ENCODE measurements around the gene THOC6.

The THOC6 gene

DNA sequence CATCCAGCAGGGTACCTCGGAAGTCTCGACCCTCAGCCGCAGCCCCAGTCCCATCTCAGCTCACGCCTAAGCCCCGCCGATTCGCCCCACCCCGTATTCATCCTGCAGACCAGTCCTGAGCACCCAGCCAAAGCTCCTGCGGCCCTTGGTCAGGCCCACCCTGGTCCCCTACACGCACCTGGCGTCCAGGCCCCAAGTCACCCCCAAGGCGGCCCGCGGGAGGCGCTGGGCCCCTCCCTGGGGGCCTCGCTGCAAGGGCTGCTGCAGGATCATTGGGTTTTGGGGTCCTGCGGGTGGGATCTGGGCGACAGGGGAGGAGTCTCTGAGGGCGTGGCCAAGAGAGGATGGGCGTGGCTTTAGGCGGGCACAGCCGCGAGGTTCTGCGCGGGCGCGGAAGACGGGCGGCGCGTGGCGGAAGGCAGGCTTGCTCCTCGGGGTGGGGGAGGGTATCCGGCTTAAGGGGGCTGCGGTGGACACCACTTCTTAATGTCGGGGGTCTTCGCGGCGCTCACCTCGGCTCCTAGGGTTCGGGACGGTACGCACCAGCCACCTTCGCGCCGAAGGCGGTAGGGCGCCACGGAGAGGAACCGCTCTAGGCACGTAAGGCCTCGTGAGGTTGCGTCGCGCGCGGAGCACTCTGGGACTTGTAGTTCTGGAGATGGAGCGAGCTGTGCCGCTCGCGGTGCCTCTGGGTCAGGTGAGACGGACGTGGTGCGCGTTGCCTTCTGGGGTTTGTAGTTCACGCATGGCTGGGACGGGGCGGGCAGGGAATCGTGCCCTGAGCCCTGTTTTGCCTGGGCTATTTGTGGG lies at the start of gene THOC6, which contains the start of gene HCFC1R1:
TSS of gene THOC6 (plus strand) at position 367 of the 810 bp plus-strand sequence. CDS start at position 659, 292 bp downstream.
TSS of gene HCFC1R1 (minus strand) at position 274 of the 810 bp plus-strand sequence. CDS start at position 273, 1 bp downstream.
- DNase-seq (ENCODE audit: low read depth): peak; percentile 95

DNA sequence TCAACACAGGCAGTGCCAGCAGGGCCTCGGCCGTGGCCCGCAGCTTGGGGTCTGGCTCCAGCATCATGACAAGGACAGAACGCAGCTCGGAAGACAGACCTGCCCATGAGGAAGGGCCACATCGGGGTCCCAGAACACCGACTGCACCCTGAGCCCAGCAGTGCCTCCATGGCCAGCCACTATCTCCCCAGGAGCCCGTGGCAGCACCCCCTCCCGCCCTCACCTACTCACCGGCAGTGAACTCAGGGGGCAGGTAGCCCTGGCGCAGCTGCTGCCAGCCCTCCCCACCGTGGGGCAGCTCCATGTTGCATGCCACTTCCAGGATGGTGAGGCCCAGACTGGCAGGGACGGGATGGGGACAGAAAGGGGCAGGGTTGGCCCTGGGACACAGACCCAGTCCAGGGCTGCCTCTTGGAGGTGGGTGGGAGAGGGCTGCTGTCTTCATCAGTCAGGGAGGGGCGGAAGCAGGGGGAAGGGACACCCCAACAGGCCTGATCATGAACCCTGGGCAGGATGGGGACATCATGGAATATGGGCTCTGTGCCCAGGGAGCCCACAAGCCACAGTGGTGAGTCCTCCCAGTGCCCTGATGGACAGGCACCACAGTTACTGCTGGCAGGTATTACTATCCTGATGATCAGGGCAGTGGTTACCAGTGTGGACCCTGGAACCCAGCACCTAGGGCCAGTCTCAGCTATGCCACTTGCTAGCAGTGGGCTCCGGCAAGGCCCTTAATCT lies 49.3 kb upstream of the THOC6 start:
- no peak for DNase-seq (ENCODE audit: low read depth)

DNA sequence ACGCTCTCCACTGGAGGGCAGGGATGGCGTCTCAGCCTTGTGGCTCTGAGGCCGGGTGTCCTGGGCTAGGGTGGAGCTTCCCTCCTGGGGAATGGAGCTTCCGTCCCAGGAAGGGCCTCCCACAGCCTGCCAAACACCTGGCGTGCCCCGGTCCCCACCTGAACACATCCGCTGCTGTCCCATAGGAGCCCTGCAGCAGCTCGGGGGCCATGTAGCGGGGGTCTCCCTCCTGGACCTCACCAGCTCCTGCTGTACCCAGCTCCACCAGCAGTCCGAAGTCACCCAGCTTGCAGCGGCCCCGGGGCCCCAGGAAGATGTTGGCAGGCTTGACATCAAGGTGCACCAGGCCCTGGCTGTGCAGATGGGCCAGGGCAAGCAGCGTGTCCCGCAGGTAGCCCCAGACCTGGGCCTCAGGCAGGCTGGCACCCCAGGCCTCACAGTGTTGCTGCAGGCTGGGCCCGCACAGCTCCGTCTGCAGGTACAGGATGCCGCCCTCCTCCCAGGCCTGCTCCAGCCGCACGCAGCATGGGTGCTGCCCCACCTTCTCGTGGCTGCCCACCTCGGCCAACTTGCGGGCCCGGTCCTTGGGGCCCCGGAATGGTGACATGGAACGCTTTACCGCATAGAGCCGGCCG lies 48.6 kb upstream of the THOC6 start:
- DNase-seq (ENCODE audit: low read depth): no peak

DNA sequence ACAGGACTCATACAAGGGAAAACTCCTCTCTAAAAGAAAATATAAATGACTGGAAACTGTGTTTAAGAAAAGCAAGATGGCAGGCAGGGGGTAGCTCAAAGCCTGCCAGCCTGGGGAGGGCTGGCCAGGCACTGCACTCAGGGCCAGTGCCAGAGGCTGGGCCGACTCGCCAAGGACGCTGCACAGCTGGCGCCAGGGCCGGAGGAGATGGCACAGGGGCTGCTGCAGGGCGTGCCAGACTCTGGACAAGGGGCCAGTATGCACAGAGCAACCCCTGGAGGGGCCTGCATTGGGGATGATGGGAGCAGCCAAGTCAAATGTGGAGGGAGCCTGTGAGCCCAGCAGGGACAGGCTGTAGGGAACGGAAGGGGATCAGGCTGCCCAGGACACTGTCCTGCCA lies 47.6 kb upstream of the THOC6 start:
- no peak for DNase-seq (ENCODE audit: low read depth)

DNA sequence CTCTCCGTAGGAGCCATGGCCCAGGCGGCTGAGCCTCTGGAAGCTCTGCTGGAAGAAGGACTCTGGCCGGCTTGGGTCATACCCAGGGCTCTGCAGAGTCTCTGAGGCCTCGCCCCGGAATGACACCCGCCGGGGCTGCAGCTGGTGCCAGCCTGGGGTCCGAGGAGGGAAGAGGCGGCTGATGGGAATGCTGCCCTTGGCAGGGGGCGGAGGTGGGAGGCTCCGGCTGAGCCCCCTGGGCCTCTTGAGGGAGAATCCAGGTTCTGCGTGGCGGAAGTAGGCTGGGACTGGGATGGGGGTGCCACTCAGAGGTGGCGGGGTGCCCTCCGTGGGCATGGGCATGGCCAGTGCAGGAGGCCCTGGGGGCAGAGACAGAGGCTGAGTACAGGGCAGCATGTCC lies 47.2 kb upstream of the THOC6 start:
- DNase-seq (ENCODE audit: low read depth): no peak

DNA sequence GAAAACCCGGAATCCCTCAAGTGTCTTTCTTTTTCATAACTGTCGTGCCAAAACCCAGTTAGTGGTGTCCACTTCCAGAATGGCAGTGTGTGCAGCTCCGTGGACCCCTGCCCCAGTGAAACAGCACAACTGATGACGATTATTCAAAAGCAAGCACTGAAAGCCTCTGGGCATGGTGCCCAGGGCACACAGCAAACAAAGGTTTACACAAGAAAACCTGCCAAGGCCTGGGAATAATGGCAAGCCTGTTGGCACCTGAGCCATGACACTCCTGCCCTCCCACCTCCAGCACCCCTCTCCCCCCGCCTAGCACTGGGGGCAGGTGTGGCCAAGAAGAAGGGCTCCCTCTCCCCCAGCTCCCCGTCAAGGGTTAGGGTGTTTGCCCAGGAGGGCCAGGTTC lies 46.4 kb upstream of the THOC6 start:
- no peak for DNase-seq (ENCODE audit: low read depth)

DNA sequence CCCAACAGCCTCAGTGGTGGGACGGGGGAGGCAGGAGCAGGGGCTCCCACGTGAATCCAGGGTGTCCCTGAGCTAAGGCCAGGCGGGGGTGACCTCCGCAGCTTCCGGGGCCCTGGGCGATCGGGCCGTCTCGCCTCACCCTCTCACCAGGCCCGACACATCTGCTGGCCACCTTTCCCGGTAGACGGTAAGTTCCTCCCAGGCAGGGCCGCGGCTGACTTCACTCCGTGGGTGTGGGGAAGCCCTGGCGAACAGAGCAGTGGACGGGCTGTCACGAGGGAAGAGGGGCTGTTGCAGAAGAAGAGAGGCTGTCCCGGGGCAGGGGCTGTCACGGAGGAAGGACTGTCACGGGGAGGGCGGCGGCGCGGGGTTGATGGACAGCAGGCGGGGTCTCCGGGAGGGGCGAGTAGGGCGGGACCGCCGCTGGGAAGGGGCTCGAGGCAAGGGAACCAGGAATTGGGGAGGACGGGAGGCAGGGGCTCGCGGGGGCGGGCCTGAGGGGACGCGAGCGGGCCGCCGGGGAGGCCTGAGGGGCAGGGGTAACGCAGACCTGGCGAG lies 44.1 kb upstream of the THOC6 start:
- no peak for DNase-seq (ENCODE audit: low read depth)

DNA sequence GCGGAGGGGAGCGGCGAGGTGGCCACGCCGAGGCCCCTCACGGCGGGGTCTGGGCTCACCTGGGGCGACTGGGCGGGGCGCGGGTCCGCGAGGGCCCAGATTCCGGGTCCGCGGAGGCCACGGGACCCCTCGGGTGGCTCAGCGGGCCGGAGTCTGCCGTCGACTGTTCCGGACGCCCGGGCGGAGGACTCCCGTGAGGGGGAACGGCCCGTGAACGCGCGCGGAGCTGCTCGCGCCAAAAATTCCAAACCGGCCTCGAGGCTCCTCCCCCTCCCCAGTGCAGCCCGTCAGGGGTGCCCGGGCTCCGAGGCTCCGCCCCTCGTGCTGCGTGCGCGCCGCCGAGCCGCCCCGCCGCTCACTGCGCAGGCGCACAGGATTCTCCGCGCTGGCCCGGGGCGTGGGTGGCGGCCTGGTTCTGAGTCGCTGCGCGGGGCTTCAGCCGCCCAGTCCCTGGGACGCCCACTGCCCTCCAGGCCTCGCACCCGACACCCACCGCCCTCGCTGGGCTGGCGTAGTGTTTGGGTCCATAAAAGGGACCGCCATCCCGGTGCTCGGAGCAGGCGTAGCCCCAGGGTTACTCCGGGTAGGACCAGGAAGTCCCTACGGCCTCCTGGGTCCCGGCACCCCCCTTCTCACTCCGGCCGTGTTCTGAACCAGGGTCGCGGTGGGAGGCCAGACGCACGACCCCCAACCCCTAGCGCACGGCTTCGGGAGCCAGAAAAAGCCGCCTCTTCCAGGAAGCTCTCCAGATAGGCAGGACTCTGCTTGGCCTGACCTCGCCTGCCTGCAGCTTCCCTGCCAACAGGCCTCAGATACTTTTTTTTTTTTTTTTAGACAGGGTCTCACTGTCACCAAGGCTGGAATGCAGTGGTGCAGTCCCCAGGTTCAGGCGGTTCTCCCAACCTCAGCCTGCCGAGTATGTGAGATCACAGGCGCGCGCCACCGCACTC lies 43.3 kb upstream of the THOC6 start, which contains the start of gene PKMYT1:
TSS of gene PKMYT1 (minus strand) at position 220 of the 950 bp plus-strand sequence. CDS start 789 bp downstream, outside the sequence.
- peak; percentile 47 for DNase-seq (ENCODE audit: low read depth)

DNA sequence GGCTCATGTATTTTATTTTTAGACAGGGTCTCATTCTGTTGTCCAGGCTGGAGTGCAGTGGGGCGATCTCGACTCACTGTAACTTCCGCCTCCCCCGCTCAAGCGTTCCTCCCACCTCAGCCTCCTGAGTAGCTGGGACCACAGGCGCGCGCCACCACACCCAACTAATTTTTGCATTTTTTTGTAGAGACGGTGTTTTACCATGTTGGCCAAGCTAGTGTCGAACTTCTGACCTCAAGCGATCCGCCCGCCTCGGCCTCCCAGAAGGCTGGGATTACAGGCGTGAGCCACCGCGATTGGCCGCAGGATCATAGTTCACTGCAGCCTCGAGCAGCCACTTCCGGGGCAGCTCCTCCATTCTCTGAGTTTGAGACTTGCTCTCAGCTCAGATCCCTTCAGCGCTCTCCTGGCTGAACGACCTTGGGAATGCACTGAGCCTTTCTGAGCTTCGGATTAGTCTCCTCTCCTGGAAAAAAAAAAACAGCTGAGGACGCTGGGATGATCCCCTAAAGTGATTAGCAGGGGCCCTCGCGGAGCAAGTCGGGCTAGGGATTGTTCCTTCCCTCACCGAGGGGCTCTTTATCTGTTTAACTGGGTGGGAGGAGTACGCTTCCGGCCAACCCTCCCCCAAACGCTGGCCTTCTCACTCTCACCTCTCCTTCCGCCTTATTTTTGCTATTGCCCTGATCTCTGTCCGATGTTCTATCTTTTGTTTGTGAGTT lies 42.5 kb upstream of the THOC6 start:
- DNase-seq (ENCODE audit: low read depth): no peak

DNA sequence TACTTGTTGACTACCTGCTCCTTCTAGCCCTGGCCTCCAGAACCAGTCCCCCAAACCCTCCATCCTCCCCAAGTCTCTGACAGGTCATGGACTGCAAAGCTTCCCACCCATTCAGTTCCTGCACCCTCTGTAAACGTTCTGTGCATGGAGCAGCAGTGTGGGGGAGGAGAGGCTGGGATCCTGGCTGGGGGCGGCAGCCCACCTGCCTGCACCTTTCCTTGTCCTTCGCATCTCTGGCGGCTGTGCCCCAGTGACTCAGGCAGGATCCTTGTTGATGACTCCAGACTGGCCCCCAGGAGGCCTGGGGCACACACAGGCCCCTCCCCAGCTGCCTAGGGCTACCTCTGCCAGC lies 42.0 kb upstream of the THOC6 start:
- DNase-seq (ENCODE audit: low read depth): no peak

DNA sequence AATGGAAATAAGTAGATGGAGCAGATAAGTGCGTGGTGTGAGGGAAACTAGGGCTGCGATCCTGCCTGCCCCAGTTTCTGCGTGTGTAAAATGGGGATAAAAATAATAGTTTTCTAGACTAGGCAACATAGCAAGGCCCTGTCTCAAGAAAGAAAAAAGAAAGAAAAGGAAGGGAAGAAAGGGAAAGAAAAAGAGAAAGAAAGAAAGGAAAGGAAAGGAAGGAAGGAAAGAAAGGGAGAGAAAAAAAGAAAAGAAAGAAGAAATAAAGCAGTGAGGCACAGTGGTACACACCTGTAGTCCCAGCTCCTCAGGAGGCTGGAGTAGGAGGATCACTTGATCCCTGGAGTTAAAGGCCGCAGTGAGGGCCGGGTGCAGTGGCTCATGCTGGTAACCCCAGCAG lies 41.4 kb upstream of the THOC6 start:
- DNase-seq (ENCODE audit: low read depth): no peak

DNA sequence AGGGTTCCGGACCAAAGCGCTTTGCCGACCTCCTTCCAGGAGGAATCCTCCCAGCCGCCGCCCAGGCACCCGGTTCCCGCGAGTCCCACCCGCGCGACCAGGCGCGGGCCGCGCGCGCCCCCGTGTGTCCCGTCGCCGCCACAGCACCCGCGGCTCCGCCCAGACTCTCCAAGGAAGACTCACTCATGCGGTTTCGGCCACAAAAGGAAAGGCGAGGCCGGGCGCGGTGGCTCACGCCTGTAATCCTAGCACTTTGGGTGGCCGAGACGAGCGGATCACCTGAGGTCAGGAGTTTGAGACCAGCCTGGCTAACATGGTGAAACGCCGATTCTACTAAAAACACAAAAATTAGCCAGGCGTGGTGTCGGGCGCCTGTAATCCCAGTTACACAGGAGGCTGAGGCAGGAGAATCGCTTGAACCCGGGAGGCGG lies 40.1 kb upstream of the THOC6 start:
- DNase-seq (ENCODE audit: low read depth): peak; percentile 43

DNA sequence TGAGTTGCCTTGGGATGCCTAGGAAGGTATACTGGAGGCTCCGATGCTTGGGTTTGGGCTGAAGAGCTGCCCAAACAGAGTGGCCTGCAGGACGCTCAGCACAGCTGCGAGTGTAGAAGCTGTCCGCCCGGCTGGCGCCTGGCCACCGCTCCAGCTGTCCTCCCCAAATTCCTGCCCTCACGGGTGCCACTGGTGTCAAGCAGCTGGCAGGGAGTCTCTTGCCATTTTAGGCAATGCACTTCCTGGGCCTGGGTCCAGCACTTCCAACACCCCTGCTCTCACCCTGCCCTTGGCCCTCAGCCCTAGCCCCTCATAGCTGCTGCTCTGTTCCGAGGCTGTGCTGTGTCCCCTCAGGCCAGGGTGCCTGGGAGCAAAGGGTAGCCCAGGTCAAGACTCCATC lies 38.4 kb upstream of the THOC6 start:
- no peak for DNase-seq (ENCODE audit: low read depth)

DNA sequence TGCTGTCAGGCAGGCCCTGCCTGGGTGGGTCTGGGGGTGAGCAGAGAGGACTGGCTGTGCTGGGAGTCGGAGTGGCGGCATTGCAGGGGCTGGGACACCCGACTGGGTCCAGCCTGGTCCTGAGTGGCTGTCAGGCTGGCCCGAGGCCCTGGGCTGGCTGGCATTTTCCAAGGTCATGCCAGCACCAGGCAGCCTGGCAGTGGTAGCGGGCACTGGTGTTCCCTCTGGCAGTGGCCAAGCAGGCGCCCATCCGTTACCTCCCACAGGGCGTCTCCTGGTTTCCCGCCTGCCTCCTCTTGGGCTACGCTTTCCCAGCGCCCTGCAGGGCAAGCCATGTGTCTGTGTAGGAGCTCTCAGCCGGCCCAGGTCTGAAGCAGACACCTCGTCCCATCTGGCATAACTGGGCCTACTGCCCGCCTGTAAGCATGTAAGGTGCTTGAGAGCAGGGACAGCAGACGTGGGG lies 37.9 kb upstream of the THOC6 start:
- no peak for DNase-seq (ENCODE audit: low read depth)

DNA sequence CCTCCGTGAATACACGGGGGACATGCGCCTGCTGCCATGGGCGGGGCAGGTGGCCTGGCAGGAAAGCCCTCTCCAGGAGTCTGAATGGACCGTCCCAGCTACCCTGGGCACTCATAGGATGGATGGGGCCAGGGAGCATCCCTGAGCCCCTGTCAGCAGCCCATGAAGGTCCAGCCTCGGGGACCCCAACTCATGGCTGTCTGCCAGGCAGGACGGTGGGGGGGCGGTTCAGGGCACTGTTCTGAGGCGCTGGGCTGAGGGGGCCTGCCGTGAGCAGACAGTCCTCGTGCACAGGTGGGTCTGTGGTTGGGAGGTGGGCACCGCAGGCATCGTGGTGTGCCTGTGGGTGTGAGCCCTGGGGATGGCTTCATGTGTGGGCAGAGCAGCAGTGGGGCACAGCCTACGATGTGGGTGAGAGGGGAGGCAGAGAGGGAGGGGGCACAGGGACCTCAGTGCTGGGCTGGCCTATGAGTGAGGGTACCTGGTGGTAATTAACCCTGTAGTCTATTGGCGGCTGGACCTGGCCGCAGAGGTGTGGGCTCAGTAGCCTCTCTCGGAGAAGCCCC lies 37.1 kb upstream of the THOC6 start:
- no peak for DNase-seq (ENCODE audit: low read depth)

DNA sequence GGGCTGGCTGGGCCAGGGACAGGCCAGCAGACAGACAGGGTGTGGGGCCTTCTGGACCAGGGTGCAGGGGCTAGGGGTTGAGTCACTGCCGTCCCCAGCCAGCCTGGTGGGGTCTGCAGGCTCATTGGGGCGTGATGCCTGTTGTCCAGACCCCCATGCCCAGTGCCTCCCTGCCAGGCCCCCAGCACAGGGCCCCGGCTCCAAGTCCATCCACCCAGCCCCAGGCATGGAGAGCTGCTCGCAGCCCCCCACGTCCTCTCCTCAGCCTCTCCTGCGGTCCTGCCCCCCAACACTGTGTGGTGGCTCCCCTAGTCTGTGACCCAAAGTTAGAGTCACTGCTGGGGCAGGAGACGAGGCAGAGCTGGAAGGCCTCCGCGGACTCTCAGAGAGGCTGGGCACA lies 36.5 kb upstream of the THOC6 start:
- DNase-seq (ENCODE audit: low read depth): no peak

DNA sequence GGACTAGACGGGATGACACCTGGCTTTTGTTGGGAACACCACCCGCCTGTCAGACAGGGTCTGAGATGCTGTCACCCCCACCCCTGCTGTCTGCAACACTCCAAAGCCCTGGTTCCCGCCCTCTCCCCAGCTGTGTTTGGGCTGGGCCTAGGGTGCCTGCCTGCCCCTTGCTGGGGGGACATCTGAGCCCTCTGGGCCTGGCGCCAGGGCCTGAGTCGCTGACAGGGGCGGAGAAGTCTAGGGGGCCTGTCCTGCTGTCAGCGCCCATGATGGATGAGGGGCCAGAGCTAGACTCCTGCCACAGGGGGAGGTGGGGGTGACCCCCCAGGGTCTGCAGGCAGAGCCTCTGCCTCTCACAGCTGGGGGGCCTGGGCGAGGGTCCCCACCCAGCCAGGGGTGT lies 36.0 kb upstream of the THOC6 start:
- DNase-seq (ENCODE audit: low read depth): no peak

DNA sequence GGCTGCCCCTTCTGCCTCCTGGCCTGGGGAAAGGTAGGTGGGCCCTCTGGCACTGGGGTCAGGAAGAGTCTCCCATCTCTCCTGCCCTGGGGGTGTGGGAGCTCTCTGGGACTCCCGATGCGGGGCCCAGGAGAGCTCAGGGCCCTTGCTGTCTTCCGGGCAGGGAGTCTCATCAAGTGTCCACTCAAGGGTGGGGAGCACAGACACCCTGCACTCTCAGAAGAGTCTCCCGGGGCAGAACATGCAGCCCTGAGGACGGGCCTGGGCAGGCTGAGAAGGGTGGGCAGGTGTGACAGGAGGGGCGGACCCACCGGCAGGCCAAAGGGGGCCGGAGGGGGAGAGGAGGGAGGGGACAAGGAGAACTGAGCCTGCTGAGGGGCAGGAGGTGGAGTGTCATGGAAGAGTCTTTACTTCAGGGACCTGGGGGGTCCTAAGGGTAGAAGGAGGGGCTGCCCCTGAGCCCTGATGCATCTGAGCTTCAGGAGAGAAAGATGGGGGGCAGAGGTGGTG lies 35.2 kb upstream of the THOC6 start:
- no peak for DNase-seq (ENCODE audit: low read depth)

DNA sequence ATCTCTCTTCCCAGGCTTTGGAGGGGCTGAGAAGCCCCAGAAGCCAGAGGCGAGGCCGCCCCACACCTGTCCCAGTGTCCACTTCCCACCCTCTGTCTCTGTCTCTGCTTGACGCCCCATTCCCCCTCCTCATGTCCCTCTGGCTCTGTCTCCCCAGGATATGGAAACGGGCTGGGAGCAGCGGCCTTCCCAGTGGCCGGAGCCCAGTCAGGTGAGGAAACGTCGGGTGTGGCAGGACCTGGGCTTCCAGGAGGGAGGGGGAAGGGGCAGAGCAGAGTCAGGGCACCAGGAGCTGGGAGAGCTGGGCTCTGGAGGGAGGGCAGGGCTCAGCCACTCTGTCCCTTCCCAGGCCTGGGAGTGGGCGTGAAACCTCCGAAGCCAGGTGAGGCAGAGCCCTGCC lies 32.9 kb upstream of the THOC6 start:
- DNase-seq (ENCODE audit: low read depth): no peak
